Peyer's patch (tissue), 4 donors: ENCODE results near the gene CHRNA3.

Experiments used
- POLR2A ChIP-seq, 2 donors: fragments of 450-650 bp; IDR thresholded peaks; one replicate each; pipeline ENCODE4 v1.5.1; 2017; ENCODE audit warnings: antibody characterized with exemption in 2 of 2, mild to moderate bottlenecking in 2 of 2, moderate library complexity in 2 of 2
- TF ChIP-seq, protein P1 (sequence below), 6 experiments: fragments of 450-650 bp in 4 of 6; fragments of 200-600 bp in 2 of 6; sonication (generic) in 1 of 6; IDR thresholded peaks; one replicate each; pipeline ENCODE4 v1.5.1; 2017 to 2019; ENCODE audit warnings: antibody characterized with exemption in 6 of 6, mild to moderate bottlenecking in 3 of 6, moderate library complexity in 1 of 6

- TF ChIP-seq, protein P1, sequence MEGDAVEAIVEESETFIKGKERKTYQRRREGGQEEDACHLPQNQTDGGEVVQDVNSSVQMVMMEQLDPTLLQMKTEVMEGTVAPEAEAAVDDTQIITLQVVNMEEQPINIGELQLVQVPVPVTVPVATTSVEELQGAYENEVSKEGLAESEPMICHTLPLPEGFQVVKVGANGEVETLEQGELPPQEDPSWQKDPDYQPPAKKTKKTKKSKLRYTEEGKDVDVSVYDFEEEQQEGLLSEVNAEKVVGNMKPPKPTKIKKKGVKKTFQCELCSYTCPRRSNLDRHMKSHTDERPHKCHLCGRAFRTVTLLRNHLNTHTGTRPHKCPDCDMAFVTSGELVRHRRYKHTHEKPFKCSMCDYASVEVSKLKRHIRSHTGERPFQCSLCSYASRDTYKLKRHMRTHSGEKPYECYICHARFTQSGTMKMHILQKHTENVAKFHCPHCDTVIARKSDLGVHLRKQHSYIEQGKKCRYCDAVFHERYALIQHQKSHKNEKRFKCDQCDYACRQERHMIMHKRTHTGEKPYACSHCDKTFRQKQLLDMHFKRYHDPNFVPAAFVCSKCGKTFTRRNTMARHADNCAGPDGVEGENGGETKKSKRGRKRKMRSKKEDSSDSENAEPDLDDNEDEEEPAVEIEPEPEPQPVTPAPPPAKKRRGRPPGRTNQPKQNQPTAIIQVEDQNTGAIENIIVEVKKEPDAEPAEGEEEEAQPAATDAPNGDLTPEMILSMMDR (IDR thresholded peaks at IDR 0.05) = no peak
- TF ChIP-seq POLR2A (IDR thresholded peaks at IDR 0.05) = no peak
Measured at GRCh38 chr15:78617516-78617915, 3.3 kb downstream of the CHRNA3 start.
